HCEC 1CT (cell line): ENCODE measurements around the gene MYL4.
"Not testable (repeated sequence)": the region's sequence is repeated elsewhere in the genome, so short reads cannot be mapped to it uniquely, and the experiment has no call there.

Experiments used
- DNase-seq: peaks from one replicate; pipeline ENCODE4 v3.0.0-alpha.2; 2017

The MYL4 gene

DNA sequence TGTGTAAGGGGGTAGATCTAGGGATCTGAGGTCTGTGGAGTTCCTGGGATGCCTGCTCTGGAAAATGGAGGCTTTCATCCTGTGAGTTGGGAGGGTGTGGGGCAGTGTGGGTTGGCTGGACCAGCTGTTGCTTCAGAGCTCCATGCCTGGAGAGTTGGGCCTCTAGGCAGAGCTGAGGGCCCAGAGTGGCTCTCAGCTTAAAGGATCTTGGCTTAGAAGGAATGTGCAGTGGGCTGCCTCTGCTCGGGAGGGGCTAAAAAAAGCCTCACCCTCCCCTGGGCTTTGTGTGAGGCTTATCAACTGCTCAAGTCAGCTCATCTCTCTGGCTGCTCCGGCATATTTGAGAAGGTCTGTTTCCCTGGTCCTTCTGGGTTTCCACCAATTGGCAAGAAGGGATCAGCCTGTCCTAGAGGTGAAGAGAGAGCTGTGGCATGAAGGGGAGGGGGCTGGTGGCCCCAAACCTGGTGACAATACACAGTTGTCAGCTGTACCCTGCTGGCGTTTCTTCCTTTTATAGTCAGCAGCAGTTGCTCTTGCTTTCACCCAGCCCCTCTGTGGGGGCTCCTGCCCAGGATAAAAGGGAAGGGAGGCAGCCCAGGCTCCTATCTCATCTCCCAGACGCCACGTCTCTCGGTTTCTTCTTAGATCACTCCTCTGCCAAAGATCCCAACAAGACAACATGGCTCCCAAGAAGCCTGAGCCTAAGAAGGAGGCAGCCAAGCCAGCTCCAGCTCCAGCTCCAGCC lies at the start of gene MYL4:
Gene MYL4, plus strand, starts transcription at position 605 of the 745 bp plus-strand sequence. Its CDS starts 75 bp downstream, at position 680.
- no peak for DNase-seq

DNA sequence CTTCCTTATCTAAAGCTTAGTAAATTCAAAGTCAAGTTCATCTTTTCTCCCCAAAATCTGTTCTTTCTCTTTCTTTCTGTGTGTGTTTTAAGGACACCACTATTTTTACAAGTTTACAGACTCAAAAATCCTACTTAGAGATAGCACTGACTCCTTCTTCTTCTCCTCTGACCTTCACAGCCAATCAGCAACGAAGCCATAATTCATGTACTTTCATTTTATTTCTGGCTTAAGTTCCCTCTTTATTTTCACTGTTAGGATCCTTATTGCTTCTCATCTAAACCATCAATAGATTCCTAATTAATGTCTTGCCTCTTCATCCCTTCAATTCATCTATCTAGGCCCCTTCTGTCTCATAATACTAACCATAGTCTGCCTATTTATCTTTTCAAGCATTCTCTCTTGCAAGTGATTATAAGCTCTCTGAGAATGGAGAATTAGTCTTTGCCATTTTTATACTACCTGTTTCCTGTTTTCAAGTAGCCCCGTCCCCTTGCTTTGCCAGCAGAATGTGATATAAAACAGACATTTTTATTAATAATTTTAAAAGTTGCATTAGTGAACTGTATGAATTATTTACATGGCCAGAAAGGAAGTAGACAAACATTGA lies 47.0 kb upstream of the MYL4 start:
- DNase-seq = no peak

GRCh38 chr17:47164263-47164662 lies 44.9 kb upstream of the MYL4 start:
- DNase-seq = no peak

- no peak for DNase-seq
Measured at GRCh38 chr17:47165137-47165536, 44.0 kb upstream of the MYL4 start.

GRCh38 chr17:47166854-47167253 lies 42.3 kb upstream of the MYL4 start:
- DNase-seq = not testable (repeated sequence)

DNA sequence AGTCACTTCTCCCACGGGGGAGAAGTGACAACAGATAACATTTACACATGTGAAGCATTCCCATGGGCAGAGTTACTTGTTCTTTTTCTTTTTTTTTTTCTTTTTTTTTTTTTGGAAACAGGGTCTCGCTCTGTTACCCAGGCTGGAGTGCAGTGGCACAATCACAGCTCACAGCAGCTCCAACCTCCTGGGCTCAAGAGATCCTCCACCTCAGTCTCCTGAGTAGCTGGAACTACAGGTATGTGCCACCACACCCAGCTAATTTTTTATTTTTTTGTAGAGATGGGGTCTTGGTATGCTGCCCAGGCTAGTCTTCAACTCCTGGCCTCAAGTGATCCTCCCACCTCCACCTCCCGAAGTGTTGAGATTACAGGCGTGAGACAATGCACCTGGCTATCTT lies 40.3 kb upstream of the MYL4 start:
- not testable (repeated sequence) for DNase-seq

DNA sequence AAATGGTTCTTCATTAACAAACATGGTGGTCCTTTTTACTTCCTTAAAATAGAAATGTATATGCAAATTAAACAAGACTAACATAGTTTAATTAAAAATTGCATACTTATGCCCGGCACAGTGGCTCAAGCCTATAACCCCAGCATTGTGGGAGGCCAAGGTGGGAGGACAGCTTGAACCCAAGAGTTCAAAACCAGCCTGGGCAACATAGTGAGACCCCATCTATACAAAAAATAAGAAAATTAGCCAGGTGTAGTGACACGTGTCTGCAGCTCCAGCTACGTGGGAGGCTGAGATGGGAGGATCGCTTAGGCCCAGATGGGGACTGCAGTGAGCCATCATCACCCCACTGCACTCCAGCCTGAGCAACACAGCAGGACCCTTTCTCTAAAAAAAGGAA lies 38.4 kb upstream of the MYL4 start:
- no peak for DNase-seq

GRCh38 chr17:47172696-47173565 lies 36.2 kb upstream of the MYL4 start:
- DNase-seq = no peak

GRCh38 chr17:47174823-47175222 lies 34.3 kb upstream of the MYL4 start:
- not testable (repeated sequence) for DNase-seq

DNA sequence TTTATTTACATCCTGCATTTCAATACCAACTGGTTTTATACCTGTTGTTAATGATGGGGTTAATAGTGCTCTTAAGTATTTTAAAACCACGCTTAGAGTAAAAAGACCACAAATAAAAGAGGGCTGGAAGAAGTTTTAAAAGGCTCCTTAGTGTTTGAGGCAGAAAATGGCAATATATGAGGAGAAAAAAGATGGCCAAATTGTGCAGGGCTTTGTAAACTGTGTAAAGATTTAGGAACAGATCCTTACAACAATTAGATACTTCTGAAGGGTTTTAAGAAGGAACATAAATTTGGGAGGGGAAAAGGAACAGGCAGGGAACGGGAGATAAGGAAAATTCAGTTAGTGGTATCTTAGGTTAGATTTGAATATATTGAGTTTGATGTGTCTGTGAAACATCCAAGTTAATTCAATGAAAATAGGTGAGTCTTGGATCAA lies 32.7 kb upstream of the MYL4 start:
- no peak for DNase-seq

GRCh38 chr17:47177261-47177660 lies 31.9 kb upstream of the MYL4 start:
- DNase-seq = no peak

DNA sequence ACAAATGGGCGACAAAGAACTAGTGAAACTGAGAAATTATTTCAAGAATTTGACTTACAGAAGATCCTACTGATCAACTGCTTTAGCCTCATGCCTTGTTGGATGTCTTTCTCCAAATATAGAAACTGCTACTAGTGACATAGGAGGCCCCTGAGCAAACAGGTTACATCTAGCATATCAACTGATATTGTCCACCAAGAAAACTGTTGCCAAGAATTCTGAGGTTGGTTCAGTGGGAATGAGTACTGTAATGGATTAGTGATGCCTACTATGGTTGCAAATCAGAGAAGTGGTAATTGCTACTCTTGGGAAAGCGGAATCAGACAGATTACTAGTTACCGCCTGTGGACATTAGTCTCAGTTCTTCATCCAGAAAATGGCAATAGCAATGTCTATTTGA lies 30.0 kb upstream of the MYL4 start:
- DNase-seq = no peak

DNA sequence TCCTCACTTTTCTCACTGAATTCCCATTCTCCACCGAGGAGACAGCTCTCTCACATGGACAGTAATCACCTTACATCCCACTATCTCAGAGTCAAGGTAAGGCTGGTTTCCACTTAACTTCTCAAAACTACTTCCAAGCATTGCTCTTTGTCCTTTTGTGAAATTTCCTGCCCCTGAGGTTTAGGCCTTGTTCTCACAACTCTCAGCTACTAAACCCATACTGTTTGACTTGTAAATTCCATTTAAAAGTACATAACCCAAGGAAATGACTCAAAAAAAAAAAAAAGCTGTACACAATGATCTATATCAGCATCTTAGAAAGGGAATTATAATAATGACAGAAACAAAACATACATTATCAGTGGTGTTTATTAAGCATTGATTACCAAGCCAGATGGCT lies 28.8 kb upstream of the MYL4 start:
- no peak for DNase-seq

GRCh38 chr17:47180988-47181387 lies 28.2 kb upstream of the MYL4 start:
- not testable (repeated sequence) for DNase-seq

- no peak for DNase-seq
Measured at GRCh38 chr17:47184681-47185080, 24.5 kb upstream of the MYL4 start.

- DNase-seq = peak; percentile 47
Measured at GRCh38 chr17:47188271-47188875, 20.8 kb upstream of the MYL4 start.

DNA sequence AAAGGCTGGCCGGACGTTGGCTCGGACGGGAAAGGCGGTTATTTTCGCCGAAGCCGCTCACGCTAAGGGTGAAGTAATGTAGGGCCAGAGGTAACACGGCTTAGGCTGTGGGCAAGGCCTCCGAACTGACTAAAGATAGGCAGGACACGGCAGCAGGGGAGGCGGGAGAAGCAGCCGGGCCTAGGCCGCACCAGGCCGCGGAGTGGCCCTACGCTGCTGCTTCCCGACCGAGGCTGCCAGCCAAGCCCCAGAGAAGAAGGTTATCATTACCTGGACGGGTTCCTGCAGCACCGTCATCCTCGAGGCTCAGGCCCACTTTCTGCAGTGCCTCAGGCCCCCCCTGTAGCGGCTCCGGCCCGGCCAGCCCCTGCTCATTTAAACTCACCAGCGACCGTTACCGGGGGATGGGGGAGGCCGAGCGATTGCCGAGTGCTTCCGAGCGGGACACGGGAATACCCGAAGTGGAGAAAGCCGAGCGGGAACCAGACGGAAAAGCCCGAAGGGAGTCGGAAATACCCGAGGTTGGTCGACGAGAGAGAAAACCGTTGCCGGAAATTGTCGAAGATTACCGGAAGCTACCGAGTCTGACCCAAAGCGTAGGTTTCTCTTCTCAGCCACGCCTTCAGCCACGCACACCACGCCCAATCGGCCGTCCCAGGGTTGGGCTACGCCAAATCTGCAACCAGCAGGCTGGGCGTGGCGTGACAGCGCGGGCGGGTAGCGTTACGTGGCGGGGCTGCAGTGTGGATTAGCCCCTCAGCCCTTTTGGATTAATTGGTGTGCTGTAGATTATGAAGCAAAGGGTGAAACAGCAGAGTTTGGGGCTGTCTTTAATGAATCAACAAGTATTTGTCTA lies 20.0 kb upstream of the MYL4 start, which contains the start of gene CDC27:
Gene CDC27, minus strand, starts transcription at position 420 of the 856 bp plus-strand sequence. Its CDS starts 123 bp downstream, at position 297.
- DNase-seq = peak; percentile 94

GRCh38 chr17:47189732-47190237 lies 19.4 kb upstream of the MYL4 start:
- DNase-seq = no peak

- no peak for DNase-seq
Measured at GRCh38 chr17:47190243-47190642, 18.9 kb upstream of the MYL4 start.

GRCh38 chr17:47190770-47191169 lies 18.4 kb upstream of the MYL4 start:
- DNase-seq = no peak

DNA sequence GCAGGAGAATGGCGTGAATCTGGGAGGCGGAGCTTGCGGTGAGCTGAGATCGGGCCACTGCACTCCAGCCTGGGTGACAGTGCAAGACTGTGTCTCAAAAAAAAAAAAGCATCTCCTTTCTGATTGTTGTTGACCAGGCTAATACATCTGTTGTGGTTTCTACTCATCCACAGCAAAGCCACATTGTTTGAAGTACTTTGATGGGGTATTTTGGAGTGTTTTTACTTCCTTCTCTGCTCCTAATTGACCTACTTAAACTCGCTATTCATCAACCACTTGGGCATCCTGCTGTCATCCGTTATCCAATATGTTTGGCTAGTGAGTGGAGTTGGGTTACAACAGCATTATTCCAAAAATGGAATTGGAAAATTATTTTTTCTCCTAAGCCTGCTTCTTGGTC lies 16.6 kb upstream of the MYL4 start:
- DNase-seq = peak; percentile 33
